22Rv1 (cell line): Measurements from ENCODE around the gene BRD4.
A peak's percentile ranks its signal among the peaks of the same experiment; 100 is the strongest.

ENCODE experiments used
- H3K27ac ChIP-seq: fragments of 450-650 bp; 2 replicates; pipeline ENCODE4 v1.5.1; 2017
- CTCF ChIP-seq: fragments of 450-650 bp; IDR thresholded peaks from 2 replicates; pipeline ENCODE4 v1.5.1; 2017; ENCODE audit warnings: mild to moderate bottlenecking
- ZFX ChIP-seq: fragments of 450-650 bp; IDR thresholded peaks from 2 replicates; pipeline ENCODE4 v1.6.1; 2017; ENCODE audit warnings: antibody characterized with exemption, borderline replicate concordance

Gene BRD4

GRCh38 chr19:15296353-15296752, 36.0 kb downstream of the BRD4 start:
- TF ChIP-seq ZFX, result no peak
- TF ChIP-seq CTCF, result no peak
- peak overlapping the region; percentile 58 for H3K27ac ChIP-seq

GRCh38 chr19:15294561-15294990, 37.8 kb downstream of the BRD4 start:
- no peak overlapping the region for H3K27ac ChIP-seq
- TF ChIP-seq CTCF (no peak), ZFX (no peak)

GRCh38 chr19:15293781-15294491, 38.4 kb downstream of the BRD4 start:
- TF ChIP-seq ZFX (no peak), CTCF (no peak)
- H3K27ac ChIP-seq, result no peak overlapping the region

GRCh38 chr19:15292847-15293582, 39.3 kb downstream of the BRD4 start:
- TF ChIP-seq CTCF, result no peak
- no peak for TF ChIP-seq ZFX
- no peak overlapping the region for H3K27ac ChIP-seq

DNA sequence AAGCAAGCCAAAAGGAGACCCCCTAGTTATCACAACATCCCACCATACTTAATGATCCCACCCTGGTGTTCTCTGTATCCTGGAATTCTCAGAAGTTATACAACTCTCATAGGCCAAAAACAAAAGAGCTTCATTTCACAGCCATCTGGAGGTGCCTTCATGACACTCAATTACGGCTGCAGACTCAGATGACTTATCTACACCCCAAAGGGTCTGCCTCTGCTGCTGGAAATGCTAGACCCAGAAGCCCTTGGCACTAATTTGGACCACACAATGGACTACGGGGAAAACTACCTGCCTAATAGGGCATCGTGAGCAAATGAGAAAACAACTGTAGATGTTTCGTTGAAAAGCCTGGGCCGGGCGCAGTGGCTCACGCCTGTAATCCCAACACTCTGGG, 40.2 kb downstream of the BRD4 start:
- TF ChIP-seq ZFX (no peak), CTCF (no peak)
- H3K27ac ChIP-seq, result no peak overlapping the region

GRCh38 chr19:15291548-15292021, 40.8 kb downstream of the BRD4 start:
- H3K27ac ChIP-seq, result no peak overlapping the region
- TF ChIP-seq CTCF (no peak), ZFX (no peak)

GRCh38 chr19:15291089-15291488, 41.2 kb downstream of the BRD4 start:
- TF ChIP-seq ZFX, result no peak
- no peak for TF ChIP-seq CTCF
- H3K27ac ChIP-seq, result no peak overlapping the region
